Calu3 (cell line): ENCODE measurements around the gene GMFB. TPM values are rescaled to one million over a fixed set of nuclear protein-coding genes. Genes with fewer than 3 reads are reported as not detected.

Experiments
- BruUV-seq: library from RNA; stranded (reverse); fragments of 400-500 nt; replicated peaks from 2 replicates; lab custom pipeline; 2021; lab: Mats Ljungman, UMichigan
- CTCF ChIA-PET: fragments of 300-600 bp; sonication (Branson Sonifier 250); formaldehyde crosslinking; loops from one replicate; lab custom pipeline; 2022; ENCODE audit warnings: antibody characterized with exemption; lab: Charles Lee
- DNase-seq: peaks from one replicate; pipeline ENCODE4 v3.0.0; 2022
- H3K27ac Mint-ChIP-seq: one replicate; pipeline ENCODE4 v1.8.0; 2022; ENCODE audit warnings: mixed read lengths; ENCODE audit not compliant: unreplicated experiment
- H3K27me3 Mint-ChIP-seq: one replicate; pipeline ENCODE4 v1.8.0; 2022; ENCODE audit warnings: mixed read lengths; ENCODE audit not compliant: unreplicated experiment
- H3K36me3 Mint-ChIP-seq: one replicate; pipeline ENCODE4 v1.8.0; 2022; ENCODE audit warnings: mild to moderate bottlenecking, moderate library complexity, mixed read lengths; ENCODE audit not compliant: insufficient read depth, unreplicated experiment
- H3K4me1 Mint-ChIP-seq: one replicate; pipeline ENCODE4 v1.8.0; 2022; ENCODE audit warnings: mild to moderate bottlenecking, low read depth, mixed read lengths; ENCODE audit not compliant: unreplicated experiment
- H3K4me3 Mint-ChIP-seq: one replicate; pipeline ENCODE4 v1.8.0; 2022; ENCODE audit warnings: mild to moderate bottlenecking, low read depth, moderate library complexity, mixed read lengths; ENCODE audit not compliant: unreplicated experiment
- H3K9me3 Mint-ChIP-seq: one replicate; pipeline ENCODE4 v1.8.0; 2022; ENCODE audit warnings: low read depth, mixed read lengths; ENCODE audit not compliant: unreplicated experiment
- CTCF ChIP-seq: fragments of 200-600 bp; IDR thresholded peaks from one replicate; pipeline ENCODE4 v1.8.0; 2022; ENCODE audit warnings: antibody characterized with exemption; ENCODE audit not compliant: unreplicated experiment
- intact Hi-C: fragments of 100-400 bp; cut with micrococcal nuclease; formaldehyde crosslinking; loops from one replicate; pipeline ENCODE4 v1.10.0; 2022; ENCODE audit not compliant: unreplicated experiment
- total RNA-seq: library from RNA; stranded (reverse); gene quantifications from 2 replicates; pipeline ENCODE4 v1.2.3, GENCODE V29; 2022

The GMFB gene
- total RNA-seq, 1 experiment from 2014 or later, result 39.2 TPM

DNA sequence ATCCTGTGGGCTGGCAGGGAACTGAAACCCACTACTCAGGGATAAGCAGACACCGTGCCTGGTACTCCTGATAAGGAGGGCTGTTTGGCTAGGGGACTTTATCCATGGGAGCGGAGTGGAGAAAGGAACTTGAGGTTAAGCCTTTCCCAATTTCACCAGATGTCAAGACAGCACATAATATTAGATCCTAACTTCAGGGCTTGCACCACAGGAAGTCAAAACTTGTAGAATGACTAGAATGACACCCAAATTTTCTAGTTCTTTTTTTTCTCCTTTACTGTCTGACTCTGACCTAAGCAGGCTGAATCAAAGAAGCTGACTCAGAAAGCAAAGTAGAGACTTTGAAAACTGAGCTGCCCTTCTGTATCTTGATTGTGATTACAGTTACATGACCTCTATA is 13.8 kb upstream of the GMFB start:
- Mint-ChIP-seq H3K4me1 (peaks cover 12% of the 10 kb centered on the region), H3K27me3 (peaks cover 17% of the 10 kb centered on the region), H3K4me3 (no peak overlapping the region), H3K9me3 (no peaks in the 10 kb centered on the region), H3K36me3 (no peaks in the 10 kb centered on the region), H3K27ac (no peak overlapping the region)
- no peak for DNase-seq
- BruUV-seq, result no TSS peak
- intact Hi-C loops, result no loop called here
- CTCF ChIA-PET, result no interaction called here
- no peak for TF ChIP-seq CTCF

- no peak overlapping the region for H3K4me3 Mint-ChIP-seq
- H3K27ac Mint-ChIP-seq, result no peak overlapping the region
- TF ChIP-seq CTCF, result no peak
- BruUV-seq, result no TSS peak
- no peaks in the 10 kb centered on the region for H3K9me3 Mint-ChIP-seq
- H3K27me3 Mint-ChIP-seq, result peaks cover 17% of the 10 kb centered on the region
- intact Hi-C loops, result no loop called here
- DNase-seq, result no peak
- peaks cover 12% of the 10 kb centered on the region for H3K4me1 Mint-ChIP-seq
- no peaks in the 10 kb centered on the region for H3K36me3 Mint-ChIP-seq
- CTCF ChIA-PET, result no interaction called here
These were observed 12.7 kb upstream of the GMFB start for GRCh38 chr14:54501480-54501879.

DNA sequence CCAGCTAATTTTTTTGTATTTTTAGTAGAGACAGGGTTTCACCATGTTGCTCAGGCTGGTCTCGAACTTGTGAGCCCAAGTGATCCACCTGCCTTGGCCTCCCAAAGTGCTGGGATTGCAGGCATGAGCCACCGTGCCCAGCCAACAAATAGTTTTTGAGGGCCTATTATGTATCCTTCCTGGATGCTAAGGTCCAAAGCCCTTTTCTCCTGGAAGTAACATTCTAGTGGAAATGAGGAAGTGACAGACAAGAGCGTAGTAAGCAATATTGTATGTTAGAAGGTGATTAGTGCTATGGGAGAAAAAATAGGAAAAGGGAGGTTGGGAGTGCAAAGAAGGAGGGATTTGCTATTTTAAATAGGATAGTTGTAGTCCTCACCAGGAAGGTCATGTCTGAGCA is 12.0 kb upstream of the GMFB start:
- no peak overlapping the region for H3K27ac Mint-ChIP-seq
- H3K27me3 Mint-ChIP-seq, result peaks cover 17% of the 10 kb centered on the region
- BruUV-seq, result no TSS peak
- H3K4me3 Mint-ChIP-seq, result no peak overlapping the region
- intact Hi-C loops, result no loop called here
- no peaks in the 10 kb centered on the region for H3K36me3 Mint-ChIP-seq
- CTCF ChIA-PET, result no interaction called here
- peaks cover 12% of the 10 kb centered on the region for H3K4me1 Mint-ChIP-seq
- H3K9me3 Mint-ChIP-seq, result no peaks in the 10 kb centered on the region
- no peak for DNase-seq
- TF ChIP-seq CTCF, result no peak

DNA sequence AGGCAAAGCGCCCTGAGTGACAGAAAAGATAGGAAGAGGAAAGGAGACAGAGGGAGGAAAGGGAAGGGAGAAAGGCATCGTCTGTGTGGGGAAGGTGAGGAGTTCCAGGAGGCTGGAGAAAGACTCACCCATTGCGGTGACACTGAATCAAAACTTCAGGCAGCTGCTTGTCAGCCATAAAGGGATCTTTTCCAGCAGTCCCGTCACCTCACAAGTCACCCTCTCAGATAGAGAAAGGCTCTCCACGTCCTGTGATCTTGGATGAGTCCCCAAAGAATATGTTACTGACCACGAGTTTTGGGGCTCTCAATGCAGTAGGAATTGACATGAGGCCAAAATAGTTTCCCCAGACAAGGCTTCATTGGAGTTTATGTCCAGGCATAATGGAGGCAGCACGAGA is 9.8 kb upstream of the GMFB start:
- no peak for DNase-seq
- no peak for TF ChIP-seq CTCF
- H3K9me3 Mint-ChIP-seq, result no peaks in the 10 kb centered on the region
- no peaks in the 10 kb centered on the region for H3K36me3 Mint-ChIP-seq
- BruUV-seq, result no TSS peak
- intact Hi-C loops, result no loop called here
- CTCF ChIA-PET, result no interaction called here
- H3K4me1 Mint-ChIP-seq, result peaks cover 12% of the 10 kb centered on the region
- H3K27me3 Mint-ChIP-seq, result peaks cover 17% of the 10 kb centered on the region
- H3K4me3 Mint-ChIP-seq, result no peak overlapping the region
- H3K27ac Mint-ChIP-seq, result no peak overlapping the region
